ENCODE results near the gene LUC7L3.
A peak's percentile ranks its signal among the peaks of the same experiment; 100 is the strongest.
"Not testable (repeated sequence)": the region's sequence is repeated elsewhere in the genome, so short reads cannot be mapped to it uniquely, and the experiment has no call there.

LUC7L3 gene

GRCh38 chr17:50712641-50713040 is 6.8 kb upstream of the LUC7L3 start:
- no peak for TF ChIP-seq CTCF (IDR thresholded peaks at IDR 0.05; ENCODE audit: low read depth, low read length)
- H3K4me3 ChIP-seq (replicated peaks in 1 of 2; ENCODE audit: low read depth in 2 of 2, low read length in 2 of 2): no peak overlapping the region
- no peak for DNase-seq (ENCODE audit: low read depth in 2 of 2)

GRCh38 chr17:50715471-50715870 is 3.9 kb upstream of the LUC7L3 start:
- no peak for DNase-seq (ENCODE audit: low read depth in 2 of 2)
- no peak for TF ChIP-seq CTCF (IDR thresholded peaks at IDR 0.05; ENCODE audit: low read depth, low read length)
- no peak overlapping the region for H3K4me3 ChIP-seq (replicated peaks in 1 of 2; ENCODE audit: low read depth in 2 of 2, low read length in 2 of 2)

GRCh38 chr17:50719924-50720794 is 756 bp downstream of the LUC7L3 start:
- no peak for DNase-seq (ENCODE audit: low read depth in 2 of 2)

GRCh38 chr17:50721194-50722010 is 2.0 kb downstream of the LUC7L3 start:
- peak in 1 of 2 donors; percentile 24 for DNase-seq (ENCODE audit: low read depth in 2 of 2)
- H3K4me3 ChIP-seq (replicated peaks in 1 of 2; ENCODE audit: low read depth in 2 of 2, low read length in 2 of 2): peak overlapping the region; percentile 75 to 83
- no peak for TF ChIP-seq CTCF (IDR thresholded peaks at IDR 0.05; ENCODE audit: low read depth, low read length)

More at GRCh38 chr17:50719924-50720794, 756 bp downstream of the LUC7L3 start:
- TF ChIP-seq CTCF (IDR thresholded peaks at IDR 0.05; ENCODE audit: low read depth, low read length): no peak
- H3K4me3 ChIP-seq (replicated peaks in 1 of 2; ENCODE audit: low read depth in 2 of 2, low read length in 2 of 2): peak overlapping the region; percentile 75 to 83

GRCh38 chr17:50722746-50723145 is 3.3 kb downstream of the LUC7L3 start:
- H3K4me3 ChIP-seq (replicated peaks in 1 of 2; ENCODE audit: low read depth in 2 of 2, low read length in 2 of 2): no peak overlapping the region
- DNase-seq (ENCODE audit: low read depth in 2 of 2): no peak
- no peak for TF ChIP-seq CTCF (IDR thresholded peaks at IDR 0.05; ENCODE audit: low read depth, low read length)

GRCh38 chr17:50724622-50725021 is 5.2 kb downstream of the LUC7L3 start:
- H3K4me3 ChIP-seq (replicated peaks in 1 of 2; ENCODE audit: low read depth in 2 of 2, low read length in 2 of 2); DNase-seq (ENCODE audit: low read depth in 2 of 2): not testable (repeated sequence)

All from cardiac fibroblast (primary cell).